GM12872 (cell line): Measurements from ENCODE around the gene TBL3.

Experiments
- CTCF ChIP-seq: IDR thresholded peaks from 3 replicates; pipeline ENCODE4 v1.5.1; 2011; ENCODE audit warnings: low read depth, mild to moderate bottlenecking, low read length, moderate library complexity; ENCODE audit not compliant: insufficient read depth

The TBL3 gene

GRCh38 chr16:1984347-1985225, 12.7 kb downstream of the TBL3 start:
- no peak for TF ChIP-seq CTCF

GRCh38 chr16:1985466-1986150, 13.8 kb downstream of the TBL3 start:
- no peak for TF ChIP-seq CTCF

- no peak for TF ChIP-seq CTCF
Measured at GRCh38 chr16:1987198-1987597, 15.3 kb downstream of the TBL3 start.

GRCh38 chr16:1989209-1990100, 17.6 kb downstream of the TBL3 start, which contains the start of gene SYNGR3:
SYNGR3 (plus strand) TSS chr16:1989970; CDS start chr16:1990103, 133 bp downstream.
- no peak for TF ChIP-seq CTCF

- TF ChIP-seq CTCF = no peak
Measured at GRCh38 chr16:1990101-1990350, 18.2 kb downstream of the TBL3 start.

GRCh38 chr16:1990351-1991134, 18.7 kb downstream of the TBL3 start:
- TF ChIP-seq CTCF = no peak

GRCh38 chr16:1991135-1991551, 19.3 kb downstream of the TBL3 start:
- no peak for TF ChIP-seq CTCF
